Activated CD4-positive, alpha-beta memory T cell treated with anti-CD3 and anti-CD28 coated beads for 36 hours (primary cell): ENCODE results near the gene CYP4B1. TPM values are rescaled to one million over a fixed set of nuclear protein-coding genes. Genes with fewer than 3 reads are reported as not detected.

Experiments used
- CTCF ChIA-PET: fragments of 350-600 bp; sonication (Branson Sonifier 250); formaldehyde crosslinking; loops from one replicate; lab custom pipeline; 2021; ENCODE audit warnings: antibody characterized with exemption, inconsistent platforms; lab: Charles Lee
- POLR2A ChIA-PET: fragments of 350-600 bp; sonication (Branson Sonifier 250); formaldehyde crosslinking; loops from one replicate; lab custom pipeline; 2021; ENCODE audit warnings: antibody characterized with exemption; lab: Charles Lee
- DNase-seq: peaks from one replicate; pipeline ENCODE4 v3.0.0-alpha.2; 2020
- H3K27ac Mint-ChIP-seq: one replicate; pipeline ENCODE4 v1.8.0; 2021; ENCODE audit warnings: mixed read lengths
- H3K27me3 Mint-ChIP-seq: one replicate; pipeline ENCODE4 v1.8.0; 2021; ENCODE audit warnings: mixed read lengths
- H3K36me3 Mint-ChIP-seq: one replicate; pipeline ENCODE4 v1.8.0; 2021; ENCODE audit warnings: mixed read lengths
- H3K4me1 Mint-ChIP-seq: one replicate; pipeline ENCODE4 v1.8.0; 2021; ENCODE audit warnings: low read depth, mixed read lengths
- H3K4me3 Mint-ChIP-seq: one replicate; pipeline ENCODE4 v1.8.0; 2021; ENCODE audit warnings: mild to moderate bottlenecking, mixed read lengths
- H3K9me3 Mint-ChIP-seq: one replicate; pipeline ENCODE4 v1.8.0; 2021; ENCODE audit warnings: mixed read lengths
- intact Hi-C: fragments of 100-400 bp; cut with micrococcal nuclease; formaldehyde crosslinking; loops from one replicate; pipeline ENCODE4 v1.15.1; 2023
- total RNA-seq, 2 experiments: library from RNA; stranded (reverse); gene quantifications; one replicate each; pipeline ENCODE4 v1.2.3, GENCODE V29; 2021

Gene CYP4B1
- total RNA-seq, 2 experiments from 2014 or later = not detected

DNA sequence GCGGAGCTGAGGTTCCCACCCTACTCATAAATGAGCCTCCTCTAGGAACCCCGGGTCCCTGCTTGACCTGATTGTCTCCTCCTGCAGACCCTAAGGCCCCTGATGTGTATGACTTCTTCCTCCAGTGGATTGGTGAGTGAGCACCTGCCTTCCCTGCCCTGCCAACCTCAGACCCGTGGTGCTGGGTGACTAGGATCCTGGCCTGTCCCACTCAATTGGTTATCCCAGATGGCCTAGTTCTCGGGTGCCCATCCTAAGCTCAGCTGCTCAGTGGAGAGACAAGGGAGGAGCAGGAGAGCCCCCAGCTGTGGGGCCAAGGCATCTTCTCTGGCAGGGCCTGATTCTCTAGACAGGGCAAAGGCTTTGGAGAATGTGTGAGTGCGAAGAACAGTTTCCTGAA is 12.2 kb downstream of the CYP4B1 start:
- DNase-seq = no peak
- ChIA-PET CTCF (no interaction called here), POLR2A (no interaction called here)

GRCh38 chr1:46812065-46812963 is 13.5 kb downstream of the CYP4B1 start:
- Mint-ChIP-seq H3K36me3 (no peaks in the 10 kb centered on the region), H3K9me3 (no peaks in the 10 kb centered on the region), H3K27me3 (peaks cover 2% of the 10 kb centered on the region), H3K27ac (no peak overlapping the region), H3K4me3 (no peak overlapping the region), H3K4me1 (no peaks in the 10 kb centered on the region)
- ChIA-PET CTCF (no interaction called here), POLR2A (no interaction called here)
- intact Hi-C loops = no loop called here
- no peak for DNase-seq

More for the DNA sequence above, 12.2 kb downstream of the CYP4B1 start:
- peaks cover 3% of the 10 kb centered on the region for H3K27me3 Mint-ChIP-seq
- H3K36me3 Mint-ChIP-seq = no peaks in the 10 kb centered on the region
- H3K27ac Mint-ChIP-seq = no peak overlapping the region
- intact Hi-C loops = no loop called here
- H3K4me1 Mint-ChIP-seq = no peaks in the 10 kb centered on the region
- H3K4me3 Mint-ChIP-seq = no peak overlapping the region
- H3K9me3 Mint-ChIP-seq = no peaks in the 10 kb centered on the region

GRCh38 chr1:46812996-46813857 is 14.4 kb downstream of the CYP4B1 start:
- Mint-ChIP-seq H3K9me3 (no peaks in the 10 kb centered on the region), H3K4me1 (no peaks in the 10 kb centered on the region), H3K4me3 (no peak overlapping the region), H3K36me3 (no peaks in the 10 kb centered on the region), H3K27ac (no peak overlapping the region), H3K27me3 (no peaks in the 10 kb centered on the region)
- CTCF ChIA-PET = no interaction called here
- no peak for DNase-seq
- POLR2A ChIA-PET = no interaction called here
- intact Hi-C loops = no loop called here

DNA sequence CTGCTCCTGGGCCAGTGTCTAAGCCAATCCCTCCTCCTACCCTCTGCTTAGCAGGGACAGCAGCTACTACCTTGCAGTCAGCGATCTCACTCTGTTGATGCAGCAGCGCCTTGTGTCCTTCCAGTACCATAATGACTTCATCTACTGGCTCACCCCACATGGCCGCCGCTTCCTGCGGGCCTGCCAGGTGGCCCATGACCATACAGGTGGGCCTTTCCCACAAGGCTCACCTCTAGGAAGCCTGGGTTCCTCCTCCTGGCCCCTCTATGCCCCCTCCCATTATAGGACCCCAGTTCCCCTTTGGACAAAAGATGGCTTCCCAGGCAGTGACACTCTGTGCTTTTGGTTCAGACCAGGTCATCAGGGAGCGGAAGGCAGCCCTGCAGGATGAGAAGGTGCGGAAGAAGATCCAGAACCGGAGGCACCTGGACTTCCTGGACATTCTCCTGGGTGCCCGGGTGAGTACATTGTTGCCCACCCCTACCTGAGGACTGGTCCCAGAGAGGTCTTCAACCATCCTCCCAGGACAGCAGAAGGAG is 15.1 kb downstream of the CYP4B1 start:
- Mint-ChIP-seq H3K4me1 (no peaks in the 10 kb centered on the region), H3K9me3 (no peaks in the 10 kb centered on the region), H3K4me3 (no peak overlapping the region), H3K27ac (no peak overlapping the region), H3K36me3 (no peaks in the 10 kb centered on the region), H3K27me3 (no peaks in the 10 kb centered on the region)
- DNase-seq = no peak
- POLR2A ChIA-PET = no interaction called here
- intact Hi-C loops = no loop called here
- CTCF ChIA-PET = no interaction called here

DNA sequence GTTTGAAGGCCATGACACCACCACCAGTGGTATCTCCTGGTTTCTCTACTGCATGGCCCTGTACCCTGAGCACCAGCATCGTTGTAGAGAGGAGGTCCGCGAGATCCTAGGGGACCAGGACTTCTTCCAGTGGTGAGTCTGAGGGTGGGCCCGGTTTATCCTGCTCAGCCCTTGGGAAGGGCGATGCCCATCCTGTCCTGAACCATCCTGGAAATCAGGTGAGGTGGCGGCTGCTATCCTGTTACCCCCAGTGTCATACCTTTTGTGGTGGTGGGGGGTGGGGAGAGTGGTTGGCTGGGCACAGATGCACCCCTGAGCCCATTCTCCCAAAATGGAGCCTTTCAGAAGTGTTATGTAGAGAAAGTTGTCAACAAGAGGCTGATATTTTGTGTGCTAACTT is 16.3 kb downstream of the CYP4B1 start:
- Mint-ChIP-seq H3K4me3 (no peak overlapping the region), H3K27me3 (no peaks in the 10 kb centered on the region), H3K9me3 (no peaks in the 10 kb centered on the region), H3K36me3 (no peaks in the 10 kb centered on the region), H3K27ac (no peak overlapping the region), H3K4me1 (no peaks in the 10 kb centered on the region)
- intact Hi-C loops = no loop called here
- DNase-seq = no peak
- ChIA-PET CTCF (no interaction called here), POLR2A (no interaction called here)

GRCh38 chr1:46816930-46817329 is 18.1 kb downstream of the CYP4B1 start:
- Mint-ChIP-seq H3K4me3 (no peak overlapping the region), H3K36me3 (no peaks in the 10 kb centered on the region), H3K9me3 (no peaks in the 10 kb centered on the region), H3K4me1 (no peaks in the 10 kb centered on the region), H3K27me3 (no peaks in the 10 kb centered on the region), H3K27ac (no peak overlapping the region)
- DNase-seq = no peak
- CTCF ChIA-PET = no interaction called here
- intact Hi-C loops = no loop called here
- POLR2A ChIA-PET = no interaction called here

GRCh38 chr1:46817814-46818213 is 19.0 kb downstream of the CYP4B1 start:
- DNase-seq = no peak
- no peak overlapping the region for H3K4me3 Mint-ChIP-seq
- no peaks in the 10 kb centered on the region for H3K9me3 Mint-ChIP-seq
- no peaks in the 10 kb centered on the region for H3K4me1 Mint-ChIP-seq
- ChIA-PET POLR2A (no interaction called here), CTCF (no interaction called here)
- H3K27ac Mint-ChIP-seq = no peak overlapping the region
- intact Hi-C loops = no loop called here
- peaks cover 3% of the 10 kb centered on the region for H3K27me3 Mint-ChIP-seq
- no peaks in the 10 kb centered on the region for H3K36me3 Mint-ChIP-seq

GRCh38 chr1:46818591-46818990 is 19.7 kb downstream of the CYP4B1 start:
- no peaks in the 10 kb centered on the region for H3K36me3 Mint-ChIP-seq
- H3K9me3 Mint-ChIP-seq = no peaks in the 10 kb centered on the region
- intact Hi-C loops = no loop called here
- DNase-seq = no peak
- peaks cover 3% of the 10 kb centered on the region for H3K27me3 Mint-ChIP-seq
- H3K4me1 Mint-ChIP-seq = no peaks in the 10 kb centered on the region
- no peak overlapping the region for H3K27ac Mint-ChIP-seq
- ChIA-PET CTCF (no interaction called here), POLR2A (no interaction called here)
- no peak overlapping the region for H3K4me3 Mint-ChIP-seq

GRCh38 chr1:46819335-46819734 is 20.5 kb downstream of the CYP4B1 start:
- DNase-seq = no peak
- H3K36me3 Mint-ChIP-seq = no peaks in the 10 kb centered on the region
- ChIA-PET CTCF (no interaction called here), POLR2A (no interaction called here)
- peaks cover 3% of the 10 kb centered on the region for H3K27me3 Mint-ChIP-seq
- intact Hi-C loops = no loop called here
- no peaks in the 10 kb centered on the region for H3K4me1 Mint-ChIP-seq
- no peak overlapping the region for H3K4me3 Mint-ChIP-seq
- H3K9me3 Mint-ChIP-seq = no peaks in the 10 kb centered on the region
- H3K27ac Mint-ChIP-seq = no peak overlapping the region

DNA sequence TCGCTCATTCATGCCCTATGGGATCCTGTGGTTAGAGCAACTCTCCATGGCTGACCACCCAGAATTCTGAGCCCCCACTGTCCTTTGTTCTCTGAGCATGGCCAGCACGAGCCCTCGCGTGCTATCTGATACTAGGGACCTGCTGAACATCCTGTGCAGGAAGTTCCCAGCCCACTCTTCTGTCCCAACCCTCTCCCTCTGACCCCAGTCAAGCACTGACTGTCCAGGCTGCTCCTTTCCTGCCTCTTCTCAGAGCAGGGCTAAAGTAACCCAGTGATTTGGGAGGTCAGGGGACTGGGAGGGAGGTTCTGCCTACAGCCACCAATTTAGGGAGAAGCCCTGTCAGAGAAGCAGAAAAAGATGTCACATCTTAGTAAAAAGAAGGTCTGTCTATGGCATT is 21.2 kb downstream of the CYP4B1 start:
- H3K4me1 Mint-ChIP-seq = no peaks in the 10 kb centered on the region
- no peaks in the 10 kb centered on the region for H3K9me3 Mint-ChIP-seq

GRCh38 chr1:46820560-46821060 is 21.8 kb downstream of the CYP4B1 start:
- CTCF ChIA-PET = no interaction called here
- Mint-ChIP-seq H3K27ac (no peak overlapping the region), H3K4me3 (no peak overlapping the region), H3K9me3 (no peaks in the 10 kb centered on the region), H3K36me3 (no peaks in the 10 kb centered on the region), H3K4me1 (no peaks in the 10 kb centered on the region), H3K27me3 (peaks cover 3% of the 10 kb centered on the region)
- DNase-seq = no peak
- POLR2A ChIA-PET = no interaction called here
- intact Hi-C loops = no loop called here

More for the DNA sequence above, 21.2 kb downstream of the CYP4B1 start:
- intact Hi-C loops = no loop called here
- H3K36me3 Mint-ChIP-seq = no peaks in the 10 kb centered on the region
- no peak overlapping the region for H3K27ac Mint-ChIP-seq
- no peak for DNase-seq
- H3K4me3 Mint-ChIP-seq = no peak overlapping the region
- CTCF ChIA-PET = no interaction called here
- POLR2A ChIA-PET = no interaction called here
- H3K27me3 Mint-ChIP-seq = peaks cover 3% of the 10 kb centered on the region

GRCh38 chr1:46822248-46822826 is 23.5 kb downstream of the CYP4B1 start:
- CTCF ChIA-PET = no interaction called here
- peaks cover 9% of the 10 kb centered on the region for H3K9me3 Mint-ChIP-seq
- H3K4me1 Mint-ChIP-seq = no peaks in the 10 kb centered on the region
- intact Hi-C loops = no loop called here
- no peak overlapping the region for H3K27ac Mint-ChIP-seq
- POLR2A ChIA-PET = no interaction called here
- no peaks in the 10 kb centered on the region for H3K36me3 Mint-ChIP-seq
- peaks cover 3% of the 10 kb centered on the region for H3K27me3 Mint-ChIP-seq
- no peak for DNase-seq
- no peak overlapping the region for H3K4me3 Mint-ChIP-seq
